HL-60 (cell line): ENCODE results near the gene ABL1.
"Not testable (repeated sequence)": the region's sequence is repeated elsewhere in the genome, so short reads cannot be mapped to it uniquely, and the experiment has no call there.

Source experiments
- CTCF ChIP-seq: IDR thresholded peaks from one replicate; pipeline ENCODE4 v1.5.1; 2011; ENCODE audit warnings: low read length, control low read depth, inconsistent platforms; ENCODE audit not compliant: insufficient read depth
- GABPA ChIP-seq: IDR thresholded peaks from 2 replicates; pipeline ENCODE4 v1.6.1; 2012; ENCODE audit warnings: low read depth
- POLR2AphosphoS5 ChIP-seq: IDR thresholded peaks from 2 replicates; pipeline ENCODE4 v1.6.1; 2012; ENCODE audit warnings: low read depth
- REST ChIP-seq: IDR thresholded peaks from 2 replicates; pipeline ENCODE4 v1.6.1; 2012; ENCODE audit warnings: low read depth; ENCODE audit not compliant: insufficient replicate concordance
- SPI1 ChIP-seq: IDR thresholded peaks from 2 replicates; pipeline ENCODE4 v1.6.1; 2012; ENCODE audit warnings: low read depth, mild to moderate bottlenecking, borderline replicate concordance

GRCh38 chr9:130910041-130910440 lies 75.0 kb downstream of the ABL1 start:
- TF ChIP-seq POLR2AphosphoS5, CTCF, REST, GABPA, SPI1: not testable (repeated sequence)
